LHCN-M2 (cell line): ENCODE data around the gene PPP6R3. TPM values are rescaled to one million over a fixed set of nuclear protein-coding genes. Genes with fewer than 3 reads are reported as not detected.

Experiments
- DNase-seq: peaks from one replicate; pipeline ENCODE4 v3.0.0-alpha.2; 2012; ENCODE audit warnings: low read depth
- total RNA-seq: library from RNA; depleted of rRNA; stranded (reverse); fragments of >200 nt; gene quantifications from 2 replicates; pipeline ENCODE4 v1.2.3, GENCODE V29; 2014

PPP6R3 gene
- total RNA-seq, 1 experiment from 2014 or later: 84.6 TPM

GRCh38 chr11:68650801-68651200 lies 190.2 kb downstream of the PPP6R3 start:
- DNase-seq: no peak

DNA sequence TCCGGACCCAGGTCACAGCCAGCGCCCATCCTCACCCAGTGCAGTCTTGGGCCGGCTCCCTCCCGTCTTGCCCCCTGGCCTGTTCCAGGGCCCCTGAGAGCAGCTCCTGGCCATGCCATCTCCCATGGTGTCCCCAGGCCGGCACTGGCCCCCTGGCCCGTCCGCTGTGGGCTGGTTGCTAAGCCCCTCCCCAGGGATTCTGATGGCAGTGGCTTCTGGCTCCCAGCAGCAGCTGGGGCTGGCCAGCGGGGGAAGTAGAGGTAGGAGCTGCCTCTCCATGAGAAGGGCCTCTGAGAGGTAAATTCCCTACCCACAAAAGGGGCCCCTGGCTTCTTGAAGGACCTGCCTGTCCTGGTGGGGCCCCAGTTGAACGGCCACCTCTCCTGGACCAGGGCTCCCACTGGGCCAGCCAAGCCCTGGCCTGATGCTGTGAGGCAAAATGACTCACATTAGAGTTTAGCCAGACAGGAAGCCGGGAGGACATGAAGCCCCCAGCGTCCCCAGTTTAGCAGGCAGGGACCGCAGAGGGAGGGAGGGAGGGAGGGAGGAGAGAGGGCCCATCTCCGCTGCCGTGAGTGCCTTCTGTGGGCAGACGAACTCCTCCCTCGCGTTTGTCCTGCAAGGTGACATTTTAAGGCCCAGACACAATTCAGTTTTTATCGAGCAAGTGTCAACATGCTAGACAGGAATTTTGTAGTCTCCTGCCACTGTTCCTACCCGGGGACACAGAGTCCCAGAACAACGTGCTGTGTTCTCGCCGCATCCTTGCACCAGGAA lies 190.8 kb downstream of the PPP6R3 start:
- no peak for DNase-seq

GRCh38 chr11:68651985-68652682 lies 191.6 kb downstream of the PPP6R3 start:
- DNase-seq: no peak

GRCh38 chr11:68652683-68653156 lies 192.2 kb downstream of the PPP6R3 start:
- no peak for DNase-seq

DNA sequence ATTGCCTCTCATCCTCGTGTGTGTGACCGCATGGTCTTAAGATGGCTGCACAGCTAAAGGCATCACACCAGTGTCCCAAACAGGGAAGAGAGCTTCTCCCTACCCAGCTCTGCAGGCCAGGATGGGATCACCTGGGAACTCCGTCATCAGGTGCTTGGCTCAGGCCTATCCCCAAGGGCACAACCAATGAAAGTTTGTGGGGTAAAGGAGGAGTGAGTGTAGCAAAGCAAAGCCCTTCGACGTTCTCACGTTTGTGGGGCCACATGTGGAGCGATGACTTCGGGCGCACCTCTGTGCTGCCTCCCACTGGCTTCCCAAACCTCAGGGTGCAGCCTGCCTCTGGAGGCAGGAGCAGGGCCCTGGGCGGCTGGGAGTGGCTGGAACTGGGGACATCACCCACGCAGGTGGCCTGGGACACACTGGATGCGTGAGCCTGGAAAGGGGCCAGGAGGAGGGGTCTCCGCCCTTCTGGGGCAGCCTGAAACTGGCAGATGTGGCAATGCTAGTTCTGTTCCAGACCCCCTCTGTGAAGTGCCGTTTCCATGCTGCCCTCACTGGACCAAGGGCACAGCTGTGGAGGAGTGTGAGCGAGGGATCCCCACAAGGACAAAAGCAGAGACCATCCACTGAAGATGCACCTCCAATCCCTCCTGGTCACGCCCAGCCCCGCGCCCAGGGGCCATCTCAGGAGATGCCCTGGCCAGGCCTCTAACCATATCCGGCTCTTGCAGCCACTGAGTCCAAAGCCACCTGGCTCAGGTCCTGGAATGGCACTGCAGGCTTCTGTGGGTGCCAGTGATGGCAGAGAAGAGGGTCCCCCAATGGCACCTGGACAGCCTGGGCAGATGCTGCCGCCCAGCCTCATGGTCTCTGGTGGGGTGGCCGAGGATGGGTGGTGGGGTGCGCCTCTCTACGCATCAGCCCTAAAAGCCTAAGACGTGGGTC lies 193.2 kb downstream of the PPP6R3 start:
- DNase-seq: no peak

GRCh38 chr11:68654978-68655377 lies 194.4 kb downstream of the PPP6R3 start:
- no peak for DNase-seq

DNA sequence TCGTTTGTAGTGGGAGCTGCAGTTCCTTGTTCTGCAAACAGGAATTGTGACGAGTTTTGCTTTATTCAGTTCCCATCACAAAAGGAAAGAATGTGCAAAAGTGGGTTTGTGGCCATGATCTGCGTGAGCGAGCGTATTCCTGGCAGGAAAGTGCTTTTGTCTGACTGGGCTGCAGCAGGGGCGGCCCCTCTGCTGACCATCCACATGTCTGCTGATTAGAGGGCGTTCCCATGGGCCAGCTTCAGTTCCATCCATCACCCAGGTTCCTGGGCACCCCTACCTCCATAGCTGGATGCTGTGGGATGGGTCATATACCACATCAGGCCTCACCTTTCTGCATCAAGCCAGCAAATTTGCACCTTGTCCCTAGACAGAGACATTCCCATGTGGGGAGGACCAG lies 194.9 kb downstream of the PPP6R3 start:
- no peak for DNase-seq

DNA sequence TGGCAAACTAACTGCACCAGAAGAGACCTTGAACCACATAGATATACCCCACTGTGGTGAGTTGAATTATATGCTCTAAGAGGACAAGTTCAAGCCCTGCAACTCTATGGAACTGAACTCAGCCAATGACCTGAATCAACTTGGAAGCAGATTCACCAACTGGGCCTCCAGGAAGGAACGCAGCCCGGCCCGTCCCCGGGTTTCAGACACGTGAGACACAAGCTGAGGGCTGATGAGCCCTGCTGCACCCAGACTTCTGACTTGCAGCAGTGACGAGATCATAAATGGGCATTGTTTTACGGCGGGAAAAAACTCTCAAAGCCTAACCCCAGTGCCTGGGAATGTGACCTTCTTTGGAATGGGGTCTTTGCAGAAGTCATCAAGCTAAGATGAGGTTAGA lies 195.3 kb downstream of the PPP6R3 start:
- no peak for DNase-seq

- no peak for DNase-seq
Observed at GRCh38 chr11:68657021-68657780, 196.6 kb downstream of the PPP6R3 start.

DNA sequence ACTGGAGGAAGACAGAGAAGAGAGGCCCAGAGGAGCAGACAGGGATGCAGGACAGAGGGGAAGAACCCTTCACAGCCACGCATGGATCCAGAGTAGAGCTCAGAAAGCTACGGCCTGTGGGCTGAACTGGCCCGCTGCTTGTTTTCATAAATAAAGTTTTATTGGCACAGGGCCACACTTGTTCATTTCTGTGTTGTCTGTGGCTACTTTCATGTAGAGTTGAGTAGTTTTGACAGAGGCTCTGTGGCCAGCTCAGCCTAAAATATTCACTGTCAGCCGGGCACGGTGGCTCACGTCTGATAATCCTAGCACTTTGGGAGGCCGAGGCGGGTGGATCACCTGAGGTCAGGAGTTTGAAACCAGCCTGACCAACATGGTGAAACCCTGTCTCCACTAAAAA lies 197.5 kb downstream of the PPP6R3 start:
- DNase-seq: no peak

DNA sequence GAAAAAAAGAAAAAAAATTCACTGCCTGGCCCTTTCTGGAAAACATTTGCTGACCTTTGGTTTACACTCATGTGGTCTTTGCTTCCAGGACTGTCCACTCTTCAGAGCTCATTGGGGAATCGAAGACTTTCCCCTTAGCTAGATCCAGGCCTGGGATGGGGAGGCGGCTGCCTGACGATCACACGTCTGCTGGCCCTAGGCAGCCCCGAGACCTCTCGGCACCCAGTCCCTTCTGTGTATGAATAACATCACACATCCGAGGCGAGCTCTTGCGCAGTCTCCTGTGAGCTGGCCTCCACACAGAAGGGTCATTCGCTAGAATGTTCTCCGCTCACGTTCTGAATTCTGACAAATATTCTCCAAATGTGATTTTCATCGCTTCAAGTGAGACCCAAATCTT lies 198.1 kb downstream of the PPP6R3 start:
- peak; percentile 15 for DNase-seq

DNA sequence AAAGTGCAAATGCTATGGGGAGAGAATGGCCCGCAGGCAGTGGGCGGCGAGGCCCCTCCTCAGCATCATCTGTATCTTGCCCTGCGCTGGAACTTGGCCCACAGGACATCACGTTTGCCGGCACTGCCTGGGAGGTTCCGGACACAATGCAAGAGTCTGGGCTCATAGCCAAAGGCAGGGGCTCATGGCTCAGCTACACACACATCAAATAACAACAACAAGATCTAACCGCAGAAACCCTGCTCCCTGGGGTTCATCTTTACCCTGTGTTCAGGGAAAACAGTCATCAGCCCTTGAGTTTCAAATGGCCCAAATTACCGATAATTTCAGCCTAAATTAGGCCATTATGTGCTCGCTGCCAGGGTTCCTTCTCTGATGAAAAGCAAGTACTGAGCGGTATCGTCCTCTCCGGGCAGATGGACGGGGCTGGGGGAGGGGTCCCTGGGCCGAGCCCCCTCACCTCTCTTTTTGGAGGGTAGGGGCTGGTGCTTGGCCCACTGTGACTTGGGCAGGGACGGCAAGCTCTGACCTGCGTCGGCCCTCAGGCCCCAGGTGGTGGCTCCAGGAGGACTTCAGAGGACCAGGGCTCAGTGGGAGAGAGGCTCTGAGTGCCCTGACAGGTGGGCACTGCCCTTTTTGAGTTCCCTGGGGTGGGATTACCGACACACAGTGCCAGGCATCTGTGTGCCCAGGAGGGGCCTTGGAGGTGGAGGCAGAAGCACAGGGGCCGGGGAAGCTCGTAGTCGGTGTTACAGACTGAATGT lies 198.8 kb downstream of the PPP6R3 start:
- DNase-seq: peak; percentile 97

GRCh38 chr11:68660066-68660810 lies 199.7 kb downstream of the PPP6R3 start:
- DNase-seq: no peak

DNA sequence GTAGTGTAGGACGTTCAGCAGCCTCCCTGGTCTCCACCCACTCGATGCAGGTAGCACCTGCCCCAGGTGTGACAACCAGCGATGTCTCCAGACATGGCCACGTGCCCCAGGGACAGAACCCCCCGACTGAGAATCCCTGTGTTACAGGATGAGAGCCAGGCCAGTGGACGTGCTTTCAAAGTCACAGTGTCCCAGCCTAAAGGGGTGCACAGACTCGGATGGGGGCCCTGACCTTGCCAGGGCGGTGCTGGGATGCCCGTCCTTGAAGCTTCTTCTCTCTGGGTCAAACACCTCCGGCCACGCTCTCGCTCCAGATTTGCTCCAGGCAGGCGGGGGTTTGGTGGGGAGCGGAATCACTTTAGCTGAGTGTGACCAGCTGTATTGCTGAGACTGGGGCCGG lies 200.5 kb downstream of the PPP6R3 start:
- no peak for DNase-seq

- no peak for DNase-seq
Observed at GRCh38 chr11:68661697-68662603, 201.4 kb downstream of the PPP6R3 start.

- DNase-seq: no peak
Observed at GRCh38 chr11:68663482-68664010, 203.0 kb downstream of the PPP6R3 start.

- DNase-seq: no peak
Observed at GRCh38 chr11:68664141-68664540, 203.6 kb downstream of the PPP6R3 start.

GRCh38 chr11:68664906-68665305 lies 204.4 kb downstream of the PPP6R3 start:
- DNase-seq: no peak
